Choroid plexus epithelial cell (primary cell): Measurements from ENCODE around the gene PRSS36.
"Not testable (repeated sequence)": the region's sequence is repeated elsewhere in the genome, so short reads cannot be mapped to it uniquely, and the experiment has no call there.

Experiments
- DNase-seq: peaks from one replicate; pipeline ENCODE4 v3.0.0-alpha.2; 2010; ENCODE audit warnings: low read depth
- H3K4me3 ChIP-seq: 2 replicates; pipeline ENCODE4 v1.5.1; 2011; ENCODE audit warnings: low read depth, mild to moderate bottlenecking, control low read depth, low read length, moderate library complexity
- CTCF ChIP-seq: conservative IDR thresholded peaks from 2 replicates; pipeline ENCODE4 v1.5.1; 2011; ENCODE audit warnings: low read depth, mild to moderate bottlenecking, control low read depth, inconsistent platforms, low read length, moderate library complexity

The PRSS36 gene

GRCh38 chr16:31168848-31169247, 19.0 kb upstream of the PRSS36 start:
- H3K4me3 ChIP-seq = no peak overlapping the region
- no peak for DNase-seq
- TF ChIP-seq CTCF = no peak

GRCh38 chr16:31167315-31167714, 17.4 kb upstream of the PRSS36 start:
- no peak overlapping the region for H3K4me3 ChIP-seq
- DNase-seq = no peak
- no peak for TF ChIP-seq CTCF

GRCh38 chr16:31157136-31157535, 7.3 kb upstream of the PRSS36 start:
- no peak for TF ChIP-seq CTCF

GRCh38 chr16:31150976-31151375, 1.1 kb upstream of the PRSS36 start:
- DNase-seq, H3K4me3 ChIP-seq: not testable (repeated sequence)

More at GRCh38 chr16:31157136-31157535, 7.3 kb upstream of the PRSS36 start:
- no peak overlapping the region for H3K4me3 ChIP-seq
- no peak for DNase-seq

GRCh38 chr16:31149332-31149731, 534 bp downstream of the PRSS36 start:
- no peak for TF ChIP-seq CTCF
- H3K4me3 ChIP-seq = no peak overlapping the region
- DNase-seq = no peak

- H3K4me3 ChIP-seq = no peak overlapping the region
- no peak for DNase-seq
- no peak for TF ChIP-seq CTCF
These were observed 970 bp downstream of the PRSS36 start for GRCh38 chr16:31148896-31149295.

- no peak for TF ChIP-seq CTCF
- H3K4me3 ChIP-seq = no peak overlapping the region
- no peak for DNase-seq
These were observed 1.6 kb downstream of the PRSS36 start for GRCh38 chr16:31148281-31148728.

- H3K4me3 ChIP-seq = no peak overlapping the region
- DNase-seq = no peak
- TF ChIP-seq CTCF = no peak
These were observed 2.3 kb downstream of the PRSS36 start for GRCh38 chr16:31147574-31147973.
